ENCODE data around the gene CELF6.

CELF6 gene

DNA sequence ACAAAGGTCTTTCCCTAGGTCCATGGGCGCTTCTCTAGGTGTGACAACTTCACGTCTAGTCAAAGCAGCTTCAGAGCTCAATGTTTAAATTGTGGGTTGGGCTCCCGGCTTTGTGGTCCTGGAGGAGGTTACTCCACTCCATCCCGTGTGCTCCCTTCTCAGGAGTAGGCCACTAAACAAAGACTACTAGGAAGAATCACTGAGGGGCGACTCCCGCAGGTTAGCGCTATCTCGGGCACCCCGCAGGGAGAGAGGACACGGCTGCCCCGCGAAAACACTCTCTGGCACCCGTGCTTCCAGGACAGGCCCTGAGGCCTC lies 48.1 kb downstream of the CELF6 start:
- no peak for DNase-seq (ENCODE audit: low read depth)

DNA sequence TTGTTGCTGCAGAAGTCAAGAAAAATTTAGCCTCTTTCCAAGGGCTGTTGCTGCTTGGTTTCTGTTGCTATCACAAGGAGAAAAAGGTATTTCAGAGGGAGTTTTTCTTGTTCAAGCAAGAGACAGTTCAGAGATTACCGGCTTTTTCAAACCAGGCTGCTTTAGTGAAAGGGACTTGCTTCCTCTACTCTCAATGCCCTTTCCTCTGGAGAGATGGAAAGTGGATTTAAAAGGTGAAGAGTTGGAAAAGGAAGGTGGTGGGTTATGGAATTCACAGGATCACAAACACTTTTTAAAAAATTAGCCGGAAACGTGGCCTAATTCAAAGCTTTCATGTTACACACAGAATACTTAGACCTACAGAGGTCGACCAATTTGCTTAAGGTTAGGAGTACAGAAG lies 48.7 kb downstream of the CELF6 start:
- no peak for DNase-seq (ENCODE audit: low read depth)

DNA sequence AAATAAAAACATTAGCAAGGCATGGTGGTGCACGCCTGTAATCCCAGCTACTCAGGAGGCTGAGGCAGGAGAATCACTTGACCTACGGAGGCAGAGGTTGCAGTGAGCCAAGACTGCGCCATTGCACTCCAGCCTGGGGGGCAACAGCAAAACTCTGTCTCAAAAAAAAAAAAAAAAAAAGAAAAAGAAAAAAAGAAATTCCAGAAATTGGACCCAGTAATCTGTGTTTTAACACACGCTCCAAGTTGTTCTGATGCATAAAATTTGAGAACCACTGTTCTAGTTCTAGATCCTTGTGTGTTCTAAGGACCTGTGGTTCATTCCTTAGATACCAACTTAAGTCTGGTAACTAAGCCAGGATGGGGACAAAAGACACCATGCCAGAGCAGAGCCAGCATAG lies 50.2 kb downstream of the CELF6 start:
- no peak for DNase-seq (ENCODE audit: low read depth)

DNA sequence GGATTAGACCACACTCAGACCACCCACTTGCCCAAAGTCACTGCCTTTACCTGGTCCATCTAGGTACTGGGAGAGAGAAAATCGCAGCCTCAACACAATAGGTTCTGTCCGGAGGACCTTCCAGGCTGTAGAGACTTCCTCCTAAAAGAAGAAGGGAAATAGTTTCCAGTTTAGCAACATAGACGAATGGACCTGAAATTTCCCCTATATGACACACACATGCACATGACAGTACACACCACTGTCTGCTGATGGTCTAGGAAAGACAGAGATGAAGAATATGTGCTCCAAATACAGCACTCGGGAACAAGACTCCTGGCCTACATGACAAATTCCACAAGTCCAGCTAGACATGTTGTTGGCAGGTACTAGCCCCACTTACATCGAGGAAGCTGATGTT lies 54.9 kb downstream of the CELF6 start:
- no peak for DNase-seq (ENCODE audit: low read depth)

DNA sequence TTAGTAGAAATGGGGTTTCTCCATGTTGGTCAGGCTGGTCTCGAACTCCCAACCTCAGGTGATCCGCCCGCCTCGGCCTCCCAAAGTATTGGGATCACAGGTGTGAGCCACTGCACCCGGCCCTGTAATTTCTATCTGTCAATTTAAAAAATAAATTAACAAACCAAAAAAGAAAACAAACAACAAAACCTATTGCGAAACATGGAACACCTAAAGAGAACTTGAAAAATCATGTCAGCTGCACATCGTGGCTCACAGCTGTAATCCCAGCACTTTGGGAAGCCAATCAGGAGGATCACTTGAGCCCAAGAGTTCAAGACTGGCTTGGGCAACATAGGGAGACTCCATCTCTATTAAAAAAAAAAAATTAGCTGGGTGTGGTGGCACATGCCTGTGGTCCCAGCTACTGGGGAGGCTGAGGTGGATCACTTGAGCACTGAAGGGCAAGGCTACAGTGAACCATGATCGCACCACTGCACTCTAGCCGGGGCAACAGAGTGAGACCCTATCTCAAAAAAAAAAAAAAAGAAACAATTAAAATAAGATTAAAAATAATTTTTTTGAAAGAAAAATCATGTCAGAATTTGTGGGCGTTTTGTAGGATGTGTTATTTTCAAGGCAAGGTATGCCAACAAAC lies 67.2 kb downstream of the CELF6 start:
- DNase-seq (ENCODE audit: low read depth), result no peak

DNA sequence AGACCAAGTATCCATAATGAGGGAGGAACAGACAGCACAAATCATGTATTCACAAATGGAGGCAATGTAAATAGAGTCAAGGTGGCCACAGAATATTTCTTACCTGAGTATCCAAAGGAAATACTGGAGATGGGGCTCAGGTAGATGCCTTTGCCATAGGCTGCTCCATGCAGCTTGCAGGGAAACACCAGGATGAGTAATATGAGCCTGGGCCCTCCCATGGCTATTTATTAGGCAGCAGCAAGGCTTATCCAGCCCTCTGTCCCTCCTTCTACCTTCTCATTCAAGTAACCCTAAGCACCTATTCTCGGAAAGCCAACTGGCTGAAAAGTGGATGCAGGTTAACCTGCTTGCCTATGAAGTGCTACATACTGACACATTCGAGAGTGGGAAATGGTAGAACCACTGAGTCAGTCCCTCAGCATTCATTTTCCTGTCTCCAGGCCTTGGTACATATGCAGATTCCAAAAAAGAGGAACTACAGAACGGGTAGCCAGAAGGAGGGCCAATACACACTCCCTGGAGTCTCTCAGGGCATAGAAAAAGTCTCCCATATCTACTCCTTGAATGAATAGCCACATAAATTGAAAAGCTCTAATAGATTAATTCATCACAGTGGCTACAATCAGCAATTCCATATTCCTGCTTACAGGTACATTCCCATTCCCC lies 70.7 kb downstream of the CELF6 start:
- DNase-seq (ENCODE audit: low read depth), result no peak

DNA sequence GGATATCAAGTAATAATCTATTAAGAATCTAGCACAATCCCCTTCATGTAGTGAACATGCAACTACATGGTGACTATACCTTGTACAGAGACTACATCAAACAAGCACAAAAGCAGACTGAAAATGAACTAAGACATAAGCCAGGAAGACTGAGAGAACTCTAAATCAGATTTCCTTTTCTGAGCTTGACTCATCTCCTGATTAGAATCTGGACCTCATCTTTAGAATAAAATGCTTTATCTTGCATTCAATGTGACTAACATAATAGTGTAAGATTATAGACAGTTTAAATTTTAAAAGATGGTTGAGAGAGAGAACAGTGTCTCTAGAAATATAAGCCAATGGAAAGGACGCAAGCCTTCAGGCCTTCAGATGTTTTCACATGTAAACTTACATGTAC lies 71.4 kb downstream of the CELF6 start:
- no peak for DNase-seq (ENCODE audit: low read depth)

DNA sequence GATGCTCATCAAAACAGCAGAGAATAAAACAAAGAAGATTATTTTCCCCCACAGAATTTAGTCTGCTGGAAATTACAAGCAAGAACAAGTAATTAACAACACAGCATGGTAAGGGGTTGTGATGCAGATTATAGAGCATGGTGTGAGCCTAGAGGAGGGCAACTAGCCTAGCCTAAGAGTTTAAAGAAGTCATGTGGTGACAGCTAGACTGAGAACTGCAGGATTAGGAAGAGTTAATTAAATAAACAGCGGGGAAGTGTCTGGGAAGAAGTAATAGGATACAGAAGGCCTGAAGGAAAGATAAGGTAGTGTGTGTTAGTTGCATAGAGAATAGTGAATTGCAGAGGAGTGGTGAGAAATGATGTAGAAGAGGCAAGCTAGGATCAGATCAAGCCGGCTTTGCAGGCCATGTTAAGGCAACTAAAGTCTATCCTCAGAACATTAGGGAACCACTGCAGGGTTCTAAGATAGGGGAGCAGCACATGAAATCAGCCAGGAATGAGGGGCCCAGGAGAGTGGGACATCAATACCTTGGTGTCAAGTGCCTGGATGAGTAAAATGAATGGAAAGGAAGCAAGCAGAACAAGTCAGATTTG lies 77.1 kb downstream of the CELF6 start:
- DNase-seq (ENCODE audit: low read depth), result no peak

DNA sequence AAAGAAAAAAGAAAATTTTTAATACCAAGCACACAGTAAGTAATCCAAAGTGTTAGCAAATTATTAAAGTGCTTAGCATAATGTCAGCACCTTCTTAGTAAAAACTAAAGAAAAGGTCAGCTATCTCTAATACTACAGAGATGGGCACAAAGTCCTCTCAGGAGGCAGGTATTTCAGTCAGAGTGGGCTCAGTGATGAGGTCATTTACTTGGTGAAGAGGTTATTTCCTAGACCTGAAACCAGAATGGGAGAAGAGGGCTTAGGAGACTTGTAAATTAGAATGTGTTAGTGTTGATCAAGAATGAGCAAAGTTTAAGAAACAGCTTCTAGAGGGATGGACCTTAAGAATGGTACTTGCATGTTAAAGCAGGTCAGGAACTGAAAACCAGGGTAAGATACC lies 80.3 kb downstream of the CELF6 start:
- no peak for DNase-seq (ENCODE audit: low read depth)

DNA sequence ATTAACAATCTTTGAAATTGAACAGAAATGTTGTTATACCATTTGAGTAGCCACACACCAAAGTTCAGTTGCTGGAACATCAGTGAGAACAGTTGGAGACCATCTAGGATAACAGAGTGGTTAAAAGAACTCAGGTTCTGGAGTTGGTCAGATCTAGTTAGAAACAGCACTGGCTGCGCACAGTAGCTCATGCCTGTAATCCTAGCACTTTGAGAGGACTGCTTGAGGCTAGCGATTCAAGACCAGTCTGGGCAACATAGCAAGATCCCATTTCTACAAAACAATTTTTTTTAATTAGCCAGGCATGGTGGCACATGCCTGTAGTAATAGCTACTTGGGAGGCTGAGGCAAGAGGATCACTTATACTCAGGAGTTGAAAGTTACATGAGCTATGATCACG lies 81.4 kb downstream of the CELF6 start:
- DNase-seq (ENCODE audit: low read depth), result no peak

DNA sequence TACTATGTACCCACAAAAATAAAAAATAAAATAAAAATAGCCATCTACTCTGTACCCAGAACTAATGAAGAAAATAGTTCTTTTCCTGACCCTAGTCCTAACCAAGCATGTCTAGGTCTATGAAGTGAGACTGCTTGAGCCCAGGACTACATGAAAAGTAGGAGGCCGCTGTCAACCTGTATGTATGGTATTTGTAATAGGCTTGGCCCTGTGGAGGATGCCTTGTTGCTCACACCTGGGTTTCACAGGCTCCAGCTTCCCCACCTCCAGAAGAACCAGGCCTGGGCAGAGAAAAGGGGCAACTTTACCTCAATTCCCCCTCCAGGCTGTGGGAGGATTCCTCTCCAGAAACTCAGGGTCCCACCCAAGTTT lies 82.1 kb downstream of the CELF6 start:
- no peak for DNase-seq (ENCODE audit: low read depth)

DNA sequence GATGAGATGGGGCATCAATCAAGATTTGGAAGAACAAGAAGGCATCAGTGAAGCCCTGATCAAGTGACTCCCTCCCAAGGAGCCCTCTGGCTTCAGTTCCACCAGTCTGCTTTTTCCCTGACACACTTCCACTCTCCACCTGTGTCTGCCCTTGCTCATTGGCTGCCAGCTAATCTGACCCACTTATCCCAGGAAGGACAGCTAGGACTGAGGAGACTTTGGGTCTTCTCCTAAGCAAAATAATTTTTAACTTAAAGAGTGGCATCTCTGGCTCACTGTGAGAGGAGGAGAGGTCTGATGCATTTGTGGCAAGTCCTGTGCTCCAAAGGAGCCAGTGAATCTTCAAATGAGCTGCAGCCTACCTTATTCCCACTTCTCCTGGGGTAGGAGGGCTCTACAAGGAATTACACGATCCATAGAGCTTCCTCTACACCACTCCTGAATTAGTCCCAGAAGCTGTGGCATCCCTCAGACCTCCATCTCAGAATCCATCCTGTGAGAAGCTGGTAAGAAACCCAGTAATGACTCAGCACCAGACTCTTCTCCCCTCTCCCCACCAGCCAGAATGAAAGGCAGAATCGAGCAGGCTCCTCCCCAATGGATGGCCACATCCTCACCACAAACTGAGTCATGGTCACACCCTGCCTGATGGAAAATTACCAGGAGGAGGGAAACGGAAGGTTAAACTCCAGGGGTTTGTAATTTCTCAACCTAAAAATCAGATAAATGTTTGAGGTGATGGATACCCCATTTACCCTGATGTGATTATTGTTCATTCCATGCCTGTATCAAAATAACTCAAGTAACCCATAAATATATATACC lies 82.7 kb downstream of the CELF6 start:
- peak; percentile 73 for DNase-seq (ENCODE audit: low read depth)

DNA sequence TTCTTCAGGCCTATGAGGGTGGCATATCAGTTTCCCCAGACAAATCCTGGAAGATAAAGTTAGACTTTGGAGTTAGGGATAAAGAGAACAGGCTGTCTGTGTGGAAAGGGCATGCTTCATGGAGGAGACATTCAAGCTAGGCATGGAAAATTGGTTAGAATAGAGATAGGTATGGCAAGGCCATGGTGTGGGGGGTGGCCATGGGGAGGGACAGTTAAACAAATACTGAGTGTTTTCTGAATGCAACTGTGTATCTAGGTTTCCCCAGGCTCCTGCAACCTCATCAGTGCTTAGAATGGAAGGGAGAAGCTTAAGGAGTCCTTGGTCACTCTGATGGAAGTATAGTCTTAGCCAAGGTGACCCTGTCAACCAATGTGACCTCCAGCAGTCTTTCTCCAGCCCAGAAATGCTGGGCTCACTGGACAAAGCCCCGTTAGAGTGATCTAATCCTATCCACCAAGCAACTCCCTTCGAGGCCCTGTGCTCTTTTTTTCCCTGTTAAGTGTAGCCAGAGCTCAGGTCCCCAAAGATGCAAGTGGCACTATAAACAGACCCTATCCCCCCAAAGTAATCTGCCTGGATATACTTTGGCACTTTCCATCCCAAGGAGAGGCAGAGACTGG lies 83.5 kb downstream of the CELF6 start:
- no peak for DNase-seq (ENCODE audit: low read depth)

DNA sequence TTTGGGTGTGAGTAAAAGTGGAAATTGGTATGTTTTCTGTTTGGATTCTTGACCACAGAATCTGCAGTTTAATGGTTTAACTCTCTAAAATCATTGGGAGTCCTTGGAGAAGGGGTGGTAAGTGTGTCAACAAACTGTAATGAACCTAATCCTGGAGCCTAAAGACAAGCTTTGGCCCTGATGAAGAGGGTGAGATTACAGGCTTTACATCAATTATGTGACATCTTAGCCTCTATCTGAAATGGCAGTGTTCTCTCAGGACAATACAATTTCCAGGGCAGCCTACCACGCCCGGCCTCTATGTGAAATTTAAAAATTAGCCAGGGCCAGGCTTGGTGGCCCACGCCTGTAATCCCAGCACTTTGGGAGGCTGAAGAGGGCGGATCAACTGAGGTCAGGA lies 84.7 kb downstream of the CELF6 start:
- DNase-seq (ENCODE audit: low read depth), result no peak

Measured in activated T-cell treated with anti-CD3 and anti-CD28 coated beads for 48 hours (primary cell).